Neural crest cell (in vitro differentiated cells): ENCODE data around the gene TTBK1. TPM values are rescaled to one million over a fixed set of nuclear protein-coding genes. Genes with fewer than 3 reads are reported as not detected.

Experiments used
- DNase-seq: peaks from one replicate; pipeline ENCODE4 v3.0.0; 2021; ENCODE audit warnings: low read depth, mixed read lengths, low spot score
- H3K27ac Mint-ChIP-seq: one replicate; pipeline ENCODE4 v1.8.0; 2021; ENCODE audit warnings: mild to moderate bottlenecking, mixed read lengths; ENCODE audit not compliant: unreplicated experiment
- H3K27me3 Mint-ChIP-seq: 2 replicates; pipeline ENCODE4 v1.8.0; 2021; ENCODE audit warnings: low read depth, mild to moderate bottlenecking, mixed read lengths
- H3K36me3 Mint-ChIP-seq: 2 replicates; pipeline ENCODE4 v1.8.0; 2021; ENCODE audit warnings: low read depth, mild to moderate bottlenecking, mixed read lengths
- H3K4me1 Mint-ChIP-seq: 2 replicates; pipeline ENCODE4 v1.8.0; 2021; ENCODE audit warnings: mixed read lengths
- H3K4me3 Mint-ChIP-seq: one replicate; pipeline ENCODE4 v1.8.0; 2021; ENCODE audit warnings: mild to moderate bottlenecking, mixed read lengths
- H3K9me3 Mint-ChIP-seq: 2 replicates; pipeline ENCODE4 v1.8.0; 2021; ENCODE audit warnings: mixed read lengths
- total RNA-seq: library from RNA; stranded (reverse); gene quantifications from 2 replicates; pipeline ENCODE4 v1.2.1, GENCODE V29; 2021
- TF ChIP-seq, protein P1 (sequence below): fragments of 200-600 bp; sonication (generic); conservative IDR thresholded peaks from 2 replicates; pipeline ENCODE4 v1.5.0; 2021; ENCODE audit warnings: antibody characterized with exemption, mild to moderate bottlenecking

The TTBK1 gene
- total RNA-seq, 1 donor from 2014 or later, result 5.4 TPM

DNA sequence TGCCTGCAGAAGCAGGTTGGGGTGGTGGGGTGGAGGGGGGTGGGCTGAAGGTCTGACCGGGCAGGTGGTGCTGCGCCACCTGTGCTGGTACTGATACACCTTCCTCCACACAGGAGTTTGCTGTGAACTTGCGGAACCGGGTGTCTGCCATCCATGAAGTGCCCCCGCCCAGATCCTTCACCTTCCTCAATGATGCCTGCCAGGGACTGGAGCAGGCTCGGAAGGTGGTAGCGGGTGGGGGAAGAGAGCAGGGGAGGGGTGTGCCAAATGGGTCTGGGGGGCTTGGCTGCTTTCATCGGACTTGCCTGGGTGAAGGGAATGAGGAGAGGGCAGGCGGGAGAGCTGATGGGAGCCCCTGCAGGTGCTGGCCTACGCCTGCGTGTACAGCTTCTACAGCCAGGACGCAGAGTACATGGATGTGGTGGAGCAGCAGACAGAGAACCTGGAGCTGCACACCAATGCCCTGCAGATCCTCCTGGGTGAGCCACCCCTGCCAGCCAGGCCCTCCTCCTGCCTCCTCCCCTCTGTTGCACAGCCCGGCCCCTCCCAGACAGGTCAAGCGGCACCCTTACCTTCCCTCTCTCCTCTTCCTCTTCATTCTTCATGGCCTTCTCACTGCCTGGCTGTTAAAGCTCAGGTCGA lies 20.7 kb upstream of the TTBK1 start:
- Mint-ChIP-seq H3K4me3 (peak overlapping the region; percentile 38), H3K27me3 (no peaks in the 10 kb centered on the region), H3K27ac (peak overlapping the region; percentile 68), H3K9me3 (no peaks in the 10 kb centered on the region), H3K4me1 (peaks cover 19% of the 10 kb centered on the region), H3K36me3 (peaks cover 3% of the 10 kb centered on the region)
- no peak for DNase-seq
- TF ChIP-seq, protein P1, sequence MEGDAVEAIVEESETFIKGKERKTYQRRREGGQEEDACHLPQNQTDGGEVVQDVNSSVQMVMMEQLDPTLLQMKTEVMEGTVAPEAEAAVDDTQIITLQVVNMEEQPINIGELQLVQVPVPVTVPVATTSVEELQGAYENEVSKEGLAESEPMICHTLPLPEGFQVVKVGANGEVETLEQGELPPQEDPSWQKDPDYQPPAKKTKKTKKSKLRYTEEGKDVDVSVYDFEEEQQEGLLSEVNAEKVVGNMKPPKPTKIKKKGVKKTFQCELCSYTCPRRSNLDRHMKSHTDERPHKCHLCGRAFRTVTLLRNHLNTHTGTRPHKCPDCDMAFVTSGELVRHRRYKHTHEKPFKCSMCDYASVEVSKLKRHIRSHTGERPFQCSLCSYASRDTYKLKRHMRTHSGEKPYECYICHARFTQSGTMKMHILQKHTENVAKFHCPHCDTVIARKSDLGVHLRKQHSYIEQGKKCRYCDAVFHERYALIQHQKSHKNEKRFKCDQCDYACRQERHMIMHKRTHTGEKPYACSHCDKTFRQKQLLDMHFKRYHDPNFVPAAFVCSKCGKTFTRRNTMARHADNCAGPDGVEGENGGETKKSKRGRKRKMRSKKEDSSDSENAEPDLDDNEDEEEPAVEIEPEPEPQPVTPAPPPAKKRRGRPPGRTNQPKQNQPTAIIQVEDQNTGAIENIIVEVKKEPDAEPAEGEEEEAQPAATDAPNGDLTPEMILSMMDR, result no peak

DNA sequence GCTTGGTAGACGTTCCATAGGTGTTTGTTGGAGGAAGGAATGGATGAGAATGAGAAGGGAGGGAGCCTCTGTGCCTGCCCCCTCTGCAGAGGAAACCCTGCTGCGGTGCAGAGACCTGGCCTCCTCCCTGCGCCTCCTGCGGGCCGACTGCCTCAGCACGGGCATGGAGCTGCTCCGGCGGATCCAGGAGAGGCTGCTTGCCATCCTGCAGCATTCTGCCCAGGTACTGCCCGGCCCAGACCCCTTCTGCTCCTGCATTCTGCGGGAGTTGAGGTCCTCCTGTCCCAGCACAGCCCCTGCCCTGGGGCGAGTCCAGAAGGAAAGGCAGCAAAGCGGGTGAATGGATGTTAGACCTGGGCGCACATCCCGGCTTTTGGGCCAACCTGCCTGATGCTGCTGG lies 20.1 kb upstream of the TTBK1 start:
- H3K27ac Mint-ChIP-seq, result peak overlapping the region; percentile 68
- peaks cover 3% of the 10 kb centered on the region for H3K36me3 Mint-ChIP-seq
- no peak for DNase-seq
- H3K9me3 Mint-ChIP-seq, result no peaks in the 10 kb centered on the region
- TF ChIP-seq, protein P1, result no peak
- H3K27me3 Mint-ChIP-seq, result no peaks in the 10 kb centered on the region
- H3K4me1 Mint-ChIP-seq, result peaks cover 19% of the 10 kb centered on the region
- peak overlapping the region; percentile 38 for H3K4me3 Mint-ChIP-seq

DNA sequence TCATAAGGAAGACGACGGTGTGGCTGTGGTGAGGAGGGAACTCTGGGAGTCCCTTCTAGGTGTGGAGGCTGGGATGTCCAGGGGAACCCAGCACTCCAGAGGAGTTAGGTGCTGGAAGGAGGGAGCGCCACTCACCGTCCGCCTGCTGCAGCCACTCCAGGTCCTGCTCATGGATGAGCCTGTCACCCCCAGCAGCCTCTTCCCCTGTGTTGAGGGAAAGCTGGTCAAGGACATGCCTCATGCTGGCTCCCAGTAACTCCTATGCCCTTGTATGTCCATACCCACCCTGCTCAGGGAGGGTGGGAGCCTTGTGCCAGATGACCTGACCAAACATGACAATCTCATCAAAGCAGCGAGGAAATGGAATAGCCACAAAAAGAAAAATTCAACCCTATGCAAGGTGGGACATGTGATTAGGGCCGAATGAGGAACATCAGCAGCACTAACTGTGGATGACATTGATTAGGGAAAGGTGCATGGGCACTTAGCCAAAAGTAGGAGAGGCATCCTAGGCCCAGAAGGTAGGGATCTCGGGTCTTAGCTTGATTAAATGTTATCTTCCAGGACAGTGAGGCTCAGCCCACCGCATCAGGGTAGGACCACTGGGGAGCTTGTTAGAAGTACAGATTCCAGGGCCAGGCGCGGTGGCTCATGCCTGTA lies 17.0 kb upstream of the TTBK1 start:
- Mint-ChIP-seq H3K4me1 (peaks cover 23% of the 10 kb centered on the region), H3K27ac (peak overlapping the region; percentile 43), H3K9me3 (no peaks in the 10 kb centered on the region), H3K27me3 (peaks cover 6% of the 10 kb centered on the region), H3K4me3 (peak overlapping the region; percentile 87), H3K36me3 (peaks cover 3% of the 10 kb centered on the region)
- TF ChIP-seq, protein P1, result no peak
- DNase-seq, result no peak

DNA sequence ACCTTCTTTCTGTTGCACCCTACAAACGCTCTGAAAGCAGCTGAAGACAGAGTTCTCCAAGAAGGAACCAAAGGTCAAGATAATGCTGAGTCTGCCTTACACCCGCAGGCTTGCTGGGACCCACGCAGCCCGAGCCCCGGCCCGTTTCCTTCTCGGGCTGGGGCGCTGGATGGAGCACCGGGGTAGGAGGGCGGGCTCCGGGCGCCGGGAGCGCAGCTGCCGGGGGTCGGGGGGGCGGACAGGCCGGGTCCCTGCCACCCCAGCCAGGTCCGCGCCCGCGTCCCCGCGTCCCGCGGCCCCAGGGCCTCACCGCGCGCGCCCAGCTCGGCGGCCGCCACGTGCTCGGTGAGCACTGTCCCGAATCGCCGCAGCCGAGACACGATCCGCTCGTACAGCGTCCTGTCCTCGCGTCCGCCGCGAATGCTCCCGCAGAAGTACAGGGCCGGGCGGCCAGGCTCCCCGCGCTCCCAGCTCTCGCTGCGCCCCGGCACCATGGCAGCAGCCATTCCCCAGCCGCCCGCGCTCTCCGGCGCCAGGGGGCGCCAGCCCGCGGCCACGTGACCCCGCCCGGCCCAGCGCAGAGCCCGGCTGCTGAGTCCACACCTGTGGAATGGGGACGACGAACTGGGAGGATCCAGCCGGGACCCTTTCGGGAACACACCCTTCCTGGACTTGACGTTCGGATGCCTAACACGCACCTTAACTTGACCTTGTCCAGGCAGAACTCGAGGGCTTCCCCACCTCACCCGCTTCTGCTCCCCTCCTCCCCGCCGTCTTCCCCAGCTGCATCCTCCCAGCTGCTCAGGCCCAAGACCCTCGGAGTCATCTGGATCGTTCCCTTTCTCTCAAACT lies 14.1 kb upstream of the TTBK1 start, which contains the start of gene DNPH1:
Gene DNPH1 (minus strand): TSS at position 531 of the 852 bp plus-strand sequence. CDS start 25 bp downstream, at position 506.
- peak within 1 kb of the TSS; percentile 80 for H3K27ac Mint-ChIP-seq
- TF ChIP-seq, protein P1, result peak; percentile 94
- H3K4me1 Mint-ChIP-seq, result peaks cover 20% of the 10 kb centered on the region
- peaks cover 23% of the 10 kb centered on the region for H3K27me3 Mint-ChIP-seq
- H3K36me3 Mint-ChIP-seq, result peaks cover under 1% of the 10 kb centered on the region
- H3K9me3 Mint-ChIP-seq, result no peaks in the 10 kb centered on the region
- peak within 1 kb of the TSS; percentile 87 for H3K4me3 Mint-ChIP-seq
- peak; percentile 75 for DNase-seq

DNA sequence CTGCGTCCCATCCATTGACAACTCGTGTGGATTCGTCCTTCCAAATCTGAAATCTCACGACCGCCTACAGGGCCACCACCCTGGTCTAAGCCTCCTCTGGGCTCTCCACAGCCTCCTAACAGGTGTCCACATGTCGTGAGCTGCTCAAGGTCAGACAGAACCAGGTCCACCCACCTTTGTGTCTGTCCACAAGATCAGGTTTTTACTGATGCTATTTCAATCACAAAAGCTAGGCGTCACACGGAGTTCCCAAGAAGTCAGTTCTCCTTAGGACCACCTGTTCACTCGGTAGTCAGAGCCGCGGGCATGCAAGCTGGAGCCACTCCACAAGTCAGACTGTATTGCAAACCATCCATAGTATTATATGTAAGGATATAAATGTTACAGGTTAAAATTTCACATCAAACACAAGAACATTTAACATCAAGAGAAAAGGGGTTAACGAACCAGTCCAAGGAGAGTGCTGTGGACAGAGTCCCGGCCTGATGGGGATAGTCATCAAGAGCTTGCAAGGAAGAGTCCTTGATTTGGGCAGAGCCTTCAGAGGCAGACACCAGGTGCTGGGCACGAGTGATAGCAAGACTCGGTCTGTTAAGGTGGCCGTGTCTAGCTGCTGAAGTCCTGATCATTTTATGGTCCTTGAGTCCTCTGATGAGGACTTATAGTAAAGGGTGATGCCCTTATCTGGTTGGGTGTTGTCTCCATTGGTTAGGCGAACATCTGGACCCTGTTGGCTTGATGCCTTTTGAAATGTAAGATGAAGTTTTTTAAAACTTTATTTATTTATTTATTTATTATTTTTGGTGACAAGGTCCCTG lies 13.3 kb upstream of the TTBK1 start:
- no peaks in the 10 kb centered on the region for H3K36me3 Mint-ChIP-seq
- peaks cover 16% of the 10 kb centered on the region for H3K4me1 Mint-ChIP-seq
- H3K27me3 Mint-ChIP-seq, result peaks cover 29% of the 10 kb centered on the region
- DNase-seq, result no peak
- TF ChIP-seq, protein P1, result no peak
- no peaks in the 10 kb centered on the region for H3K9me3 Mint-ChIP-seq
- H3K27ac Mint-ChIP-seq, result peak overlapping the region; percentile 80
- H3K4me3 Mint-ChIP-seq, result peak overlapping the region; percentile 85
